ENCODE measurements around the gene OR13H1.
"Not testable (repeated sequence)": the region's sequence is repeated elsewhere in the genome, so short reads cannot be mapped to it uniquely, and the experiment has no call there.

OR13H1 gene

GRCh38 chrX:131543774-131544173 lies at the start of gene OR13H1:
Gene OR13H1, plus strand, starts transcription at chrX:131544074. Its CDS starts 0 bp downstream, at chrX:131544074.
- no peak for DNase-seq

GRCh38 chrX:131501556-131501955 lies 42.3 kb upstream of the OR13H1 start:
- not testable (repeated sequence) for DNase-seq

GRCh38 chrX:131513159-131513914 lies 30.5 kb upstream of the OR13H1 start:
- no peak for DNase-seq

GRCh38 chrX:131521824-131522223 lies 22.1 kb upstream of the OR13H1 start:
- no peak for DNase-seq

- no peak for DNase-seq
Measured at GRCh38 chrX:131544218-131544617, 344 bp downstream of the OR13H1 start.

GRCh38 chrX:131549011-131549410 lies 5.1 kb downstream of the OR13H1 start:
- DNase-seq = no peak

- DNase-seq = not testable (repeated sequence)
Measured at GRCh38 chrX:131552453-131552852, 8.6 kb downstream of the OR13H1 start.

- no peak for DNase-seq
Measured at GRCh38 chrX:131558562-131558961, 14.7 kb downstream of the OR13H1 start.

GRCh38 chrX:131564553-131565229 lies 20.8 kb downstream of the OR13H1 start:
- no peak for DNase-seq

GRCh38 chrX:131565909-131566308 lies 22.0 kb downstream of the OR13H1 start:
- no peak for DNase-seq

GRCh38 chrX:131571348-131571747 lies 27.5 kb downstream of the OR13H1 start:
- no peak for DNase-seq

- DNase-seq = no peak
Measured at GRCh38 chrX:131572372-131573014, 28.6 kb downstream of the OR13H1 start.

GRCh38 chrX:131577413-131577812 lies 33.5 kb downstream of the OR13H1 start:
- DNase-seq = no peak

- DNase-seq = no peak
Measured at GRCh38 chrX:131577999-131578734, 34.3 kb downstream of the OR13H1 start.

GRCh38 chrX:131578735-131579367 lies 35.0 kb downstream of the OR13H1 start:
- not testable (repeated sequence) for DNase-seq

GRCh38 chrX:131588995-131589394 lies 45.1 kb downstream of the OR13H1 start:
- no peak for DNase-seq
